GM21390 (cell line): Measurements from ENCODE around the gene SDR42E2.

Experiments used
- ATAC-seq: cut with Tn5 transposase; IDR thresholded peaks from one replicate; pipeline ENCODE4 v1.9.1; 2021; ENCODE audit not compliant: unreplicated experiment

Gene SDR42E2

GRCh38 chr16:22240023-22240710 lies 77.9 kb downstream of the SDR42E2 start:
- ATAC-seq: no peak
